HG02610 (cell line): Measurements from ENCODE around the gene JAG2.

Experiments
- ATAC-seq: cut with Tn5 transposase; IDR thresholded peaks from one replicate; pipeline ENCODE4 v1.9.1; 2021; ENCODE audit warnings: mild to moderate bottlenecking, moderate library complexity; ENCODE audit not compliant: unreplicated experiment

The JAG2 gene

GRCh38 chr14:105141486-105142281, 26.9 kb downstream of the JAG2 start:
- no peak for ATAC-seq

- no peak for ATAC-seq
Measured at GRCh38 chr14:105141026-105141425, 27.6 kb downstream of the JAG2 start.

DNA sequence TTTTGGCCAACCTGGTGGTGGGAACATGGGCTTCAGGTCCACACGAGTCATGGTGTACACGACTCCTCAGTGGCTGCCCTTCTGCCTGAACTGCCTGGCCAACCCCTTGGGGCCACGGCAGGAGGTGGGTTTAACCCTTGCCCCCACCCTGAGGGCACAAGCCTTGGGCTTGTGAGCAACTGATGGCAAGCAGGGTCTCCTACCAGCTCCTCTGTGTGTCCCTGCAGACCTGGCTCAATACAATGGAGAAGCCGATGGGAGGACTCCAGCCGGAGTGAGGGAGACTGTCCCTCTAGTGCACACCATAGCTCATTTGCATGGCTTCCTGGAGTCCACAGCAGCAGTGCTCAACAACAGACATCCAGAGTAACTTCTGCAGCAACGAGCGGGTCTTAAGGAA, 28.0 kb downstream of the JAG2 start:
- no peak for ATAC-seq

GRCh38 chr14:105139831-105140239, 28.7 kb downstream of the JAG2 start:
- ATAC-seq: no peak

DNA sequence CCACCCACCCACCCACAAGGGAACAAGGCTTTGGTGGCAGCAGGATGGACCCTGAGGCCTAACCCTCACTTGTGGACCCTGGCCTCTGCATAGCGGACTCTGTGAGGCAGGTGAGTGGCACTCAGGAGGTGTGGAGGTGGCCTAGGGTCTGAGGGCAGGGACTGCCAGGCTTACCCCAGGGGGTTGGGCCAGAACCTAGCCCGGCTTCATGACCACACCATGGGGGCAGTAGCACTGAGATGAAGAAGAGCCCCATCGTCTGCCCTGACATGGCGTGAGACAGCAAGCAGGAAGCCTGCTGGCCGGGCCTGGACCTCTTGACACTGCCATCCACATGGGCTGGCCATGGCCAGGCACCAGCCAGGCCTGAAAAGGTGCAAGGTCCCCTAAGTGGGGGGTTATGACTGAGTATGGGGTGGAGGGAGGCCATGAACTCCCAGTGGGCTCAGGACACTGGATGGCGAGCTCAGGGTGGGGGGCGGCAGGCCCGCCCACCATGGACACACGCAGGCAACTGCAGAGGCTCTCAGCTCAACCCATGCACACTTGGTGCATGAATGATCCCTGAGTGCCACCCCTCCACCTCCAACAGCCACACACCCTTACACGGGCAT, 29.3 kb downstream of the JAG2 start:
- no peak for ATAC-seq

GRCh38 chr14:105138551-105139111, 29.9 kb downstream of the JAG2 start:
- no peak for ATAC-seq

GRCh38 chr14:105138021-105138541, 30.5 kb downstream of the JAG2 start:
- no peak for ATAC-seq

- no peak for ATAC-seq
Measured at GRCh38 chr14:105137481-105138020, 31.0 kb downstream of the JAG2 start.

DNA sequence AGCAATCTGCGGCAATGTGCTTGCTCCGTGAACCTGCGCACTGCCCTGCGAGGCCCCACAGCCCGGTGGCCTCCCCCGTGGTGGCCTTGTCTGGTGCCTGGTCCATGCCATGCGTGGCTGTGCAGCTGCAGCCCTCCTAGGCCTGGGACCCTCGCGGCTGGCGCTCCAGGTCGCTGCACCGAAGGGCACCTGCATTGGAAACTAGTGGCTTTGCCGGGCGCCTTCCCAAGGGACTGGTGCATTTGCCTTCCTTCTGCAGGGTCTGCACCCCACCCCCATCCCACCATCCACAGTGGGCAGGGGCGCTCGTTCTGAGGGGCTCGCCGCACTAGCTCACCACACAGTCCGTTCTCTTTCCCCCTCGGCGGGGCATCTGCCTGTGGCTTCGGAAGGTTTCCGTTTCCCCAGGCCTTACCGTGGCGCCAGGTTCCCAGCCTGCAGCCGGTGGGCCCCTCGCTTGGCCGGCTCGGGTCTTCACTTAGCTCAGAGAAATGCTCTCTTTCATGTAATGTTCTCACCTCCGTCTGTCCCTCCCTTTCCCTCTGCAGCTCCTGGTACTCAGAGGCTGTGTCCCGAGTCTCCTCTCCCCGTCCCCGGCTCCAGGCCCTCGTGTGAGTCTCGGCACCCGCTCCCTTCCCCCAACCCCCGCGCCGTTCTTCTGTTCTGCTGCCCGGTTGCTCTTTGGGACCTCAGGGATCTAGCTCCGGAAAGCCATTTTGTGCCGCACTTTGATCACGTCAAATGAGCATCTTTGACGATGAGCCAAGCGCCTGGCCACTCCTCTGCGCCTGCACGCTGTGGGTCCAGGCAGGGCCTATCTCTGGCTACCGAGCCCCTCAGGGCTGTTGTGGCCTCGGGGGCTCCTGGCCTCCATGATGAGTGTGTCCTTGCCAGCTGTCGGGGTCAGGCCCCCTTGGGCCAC, 31.9 kb downstream of the JAG2 start:
- no peak for ATAC-seq

DNA sequence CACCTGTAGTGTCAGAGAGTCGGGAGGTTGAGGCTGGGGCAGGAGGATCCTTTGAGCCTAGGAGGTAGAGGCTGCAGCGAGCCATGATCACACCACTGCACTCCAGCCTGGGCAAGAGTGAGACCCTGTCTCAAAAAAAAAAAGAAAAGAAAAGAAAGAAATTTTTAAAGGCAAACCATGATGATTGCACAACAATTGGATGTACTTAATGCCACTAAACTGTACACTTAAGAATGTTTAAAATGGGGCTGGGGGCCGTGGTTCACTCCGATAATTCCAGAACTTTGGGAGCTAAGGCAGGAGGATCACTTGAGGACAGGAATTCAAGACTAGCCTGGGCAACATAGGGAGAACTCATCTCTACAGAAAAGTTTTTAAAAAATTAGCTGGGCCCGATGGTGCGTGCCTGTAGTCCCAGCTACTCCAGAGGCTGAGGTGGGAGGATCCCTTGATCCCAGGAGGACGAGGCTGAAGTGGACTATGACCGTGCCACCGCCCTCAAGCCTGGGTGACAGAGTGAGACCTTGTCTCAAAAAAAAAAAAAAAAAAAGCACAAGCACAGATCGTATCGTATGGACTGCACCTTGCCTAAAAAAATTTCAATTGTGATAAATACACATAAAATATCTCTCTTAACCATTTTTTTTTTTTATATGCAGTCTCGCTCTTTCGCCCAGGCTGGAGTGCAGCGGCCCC, 32.7 kb downstream of the JAG2 start:
- no peak for ATAC-seq

- ATAC-seq: no peak
Measured at GRCh38 chr14:105132921-105133654, 35.5 kb downstream of the JAG2 start.

DNA sequence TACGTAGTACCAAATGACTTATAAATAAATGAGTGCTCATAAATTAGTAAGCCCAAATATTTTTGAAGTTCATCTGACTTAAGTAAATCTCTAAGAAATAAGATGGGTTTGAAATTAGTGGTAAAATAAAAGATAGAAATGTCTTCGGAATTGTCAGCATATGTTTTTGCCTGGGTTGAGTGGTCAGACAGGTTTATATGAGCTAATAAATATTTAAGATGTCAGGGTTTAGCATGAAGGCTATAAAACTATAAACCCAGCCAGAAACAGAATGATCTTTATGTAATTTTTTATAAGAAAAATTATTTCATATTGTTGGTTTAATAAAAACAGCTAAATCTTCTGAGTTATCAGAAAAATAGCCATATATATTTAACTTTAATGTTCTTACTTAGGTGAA, 37.3 kb downstream of the JAG2 start:
- ATAC-seq: no peak

GRCh38 chr14:105128059-105128458, 40.5 kb downstream of the JAG2 start:
- ATAC-seq: no peak

- ATAC-seq: no peak
Measured at GRCh38 chr14:105126981-105127329, 41.6 kb downstream of the JAG2 start.

DNA sequence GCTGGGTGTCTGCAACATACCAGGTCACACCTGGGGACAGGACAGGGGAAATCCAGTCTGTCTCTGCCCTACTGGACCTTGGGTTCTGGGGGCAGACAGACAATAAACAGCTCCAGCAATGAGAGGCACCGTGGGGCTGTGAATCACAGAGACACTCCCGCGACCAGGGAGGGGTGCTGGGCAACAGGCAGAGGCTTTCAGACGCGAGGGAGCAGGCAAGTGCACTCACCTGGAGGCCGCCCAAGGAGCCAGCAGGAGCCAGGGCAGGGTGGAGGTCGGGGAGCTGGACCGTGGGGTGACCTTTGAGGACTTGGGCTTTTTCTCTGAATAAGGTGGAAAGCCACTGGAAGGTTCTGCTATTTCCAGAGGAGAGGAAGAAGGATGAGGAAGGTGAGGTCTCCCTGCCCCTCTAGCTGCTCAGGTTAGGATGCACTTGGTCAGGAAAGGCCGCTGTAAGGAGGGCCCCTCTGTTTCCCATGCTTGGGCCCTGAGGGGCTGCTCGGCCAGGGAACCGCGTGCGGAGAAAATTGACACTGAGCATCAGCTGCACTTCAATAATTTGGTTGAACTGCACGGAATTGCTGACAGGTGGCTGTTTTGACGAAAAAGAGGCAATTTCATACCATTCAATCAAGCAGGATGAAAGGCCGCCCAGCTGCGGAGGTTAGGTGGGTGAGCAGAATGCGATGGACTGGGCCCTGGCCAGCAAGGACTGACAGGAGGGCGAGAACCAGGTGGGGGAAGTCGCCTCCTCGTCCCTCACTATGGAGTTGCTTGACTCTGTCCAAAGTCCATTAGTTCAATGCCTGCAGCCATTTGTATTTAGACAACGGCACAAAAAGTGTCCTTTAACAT, 42.2 kb downstream of the JAG2 start:
- ATAC-seq: no peak

- no peak for ATAC-seq
Measured at GRCh38 chr14:105124823-105125222, 43.8 kb downstream of the JAG2 start.

- no peak for ATAC-seq
Measured at GRCh38 chr14:105123981-105124765, 44.4 kb downstream of the JAG2 start.
